IPS DF 6.9 (cell line): Measurements from ENCODE around the gene VPS25.

Experiments
- DNase-seq: peaks from one replicate; pipeline ENCODE4 v3.0.0-alpha.2; 2013; ENCODE audit warnings: low read depth, low spot score
- H3K27ac ChIP-seq: one replicate; pipeline ENCODE4 v1.5.1; 2013; ENCODE audit warnings: low read length, control low read depth
- H3K27me3 ChIP-seq: 2 replicates; pipeline ENCODE4 v1.6.1; 2013; ENCODE audit warnings: mild to moderate bottlenecking, low read length; ENCODE audit not compliant: control insufficient read depth, insufficient read depth
- H3K36me3 ChIP-seq: 2 replicates; pipeline ENCODE4 v1.6.1; 2013; ENCODE audit warnings: low read length; ENCODE audit not compliant: control insufficient read depth, insufficient read depth
- H3K4me1 ChIP-seq: 2 replicates; pipeline ENCODE4 v1.6.1; 2013; ENCODE audit warnings: low read length; ENCODE audit not compliant: control insufficient read depth, insufficient read depth
- H3K4me3 ChIP-seq: 2 replicates; pipeline ENCODE4 v1.5.1; 2013; ENCODE audit warnings: mild to moderate bottlenecking, low read length
- H3K9me3 ChIP-seq: 2 replicates; pipeline ENCODE4 v1.6.1; 2013; ENCODE audit warnings: low read length, inconsistent platforms; ENCODE audit not compliant: control insufficient read depth, insufficient read depth
- WGBS: extraction: QIAGEN DNeasy Blood & Tissue Kit; methylation state at CpG from one replicate; pipeline ENCODE4 v1.1.7; 2013; ENCODE audit warnings: mixed read lengths, missing lambda C conversion rate; ENCODE audit not compliant: insufficient read length, insufficient coverage; 5-methylcytosine and 5-hydroxymethylcytosine counted together

Gene VPS25

GRCh38 chr17:42781639-42782165, 8.5 kb downstream of the VPS25 start:
- Histone ChIP-seq H3K4me3 (no peak overlapping the region), H3K4me1 (peaks cover 4% of the 10 kb centered on the region), H3K9me3 (no peaks in the 10 kb centered on the region), H3K36me3 (peaks cover 7% of the 10 kb centered on the region), H3K27ac (no peak overlapping the region), H3K27me3 (peaks cover 9% of the 10 kb centered on the region; the same call in 1 of the 2 replicates)
- DNase-seq, result no peak
- no CpG with 5 or more reads among the region's 10 CpGs for WGBS

GRCh38 chr17:42782166-42783061, 9.2 kb downstream of the VPS25 start:
- DNase-seq, result no peak
- H3K36me3 ChIP-seq, result peaks cover 7% of the 10 kb centered on the region
- no peaks in the 10 kb centered on the region for H3K9me3 ChIP-seq
- WGBS, result no CpG with 5 or more reads among the region's 29 CpGs
- H3K27ac ChIP-seq, result no peak overlapping the region
- peaks cover 9% of the 10 kb centered on the region; the same call in 1 of the 2 replicates for H3K27me3 ChIP-seq
- H3K4me1 ChIP-seq, result peaks cover 4% of the 10 kb centered on the region
- no peak overlapping the region for H3K4me3 ChIP-seq

GRCh38 chr17:42783062-42783790, 10.0 kb downstream of the VPS25 start:
- DNase-seq, result no peak
- no peak overlapping the region for H3K27ac ChIP-seq
- peaks cover 9% of the 10 kb centered on the region; the same call in 1 of the 2 replicates for H3K27me3 ChIP-seq
- WGBS, result no CpG with 5 or more reads among the region's 9 CpGs
- H3K9me3 ChIP-seq, result no peaks in the 10 kb centered on the region
- H3K4me1 ChIP-seq, result peaks cover 4% of the 10 kb centered on the region
- peaks cover 3% of the 10 kb centered on the region; the same call in 1 of the 2 replicates for H3K36me3 ChIP-seq
- H3K4me3 ChIP-seq, result no peak overlapping the region

- H3K27me3 ChIP-seq, result peaks cover 9% of the 10 kb centered on the region; the same call in 1 of the 2 replicates
- no peak for DNase-seq
- peaks cover 4% of the 10 kb centered on the region for H3K4me1 ChIP-seq
- WGBS, result no CpG with 5 or more reads among the region's 22 CpGs
- H3K36me3 ChIP-seq, result peaks cover 2% of the 10 kb centered on the region; the same call in 1 of the 2 replicates
- no peaks in the 10 kb centered on the region for H3K9me3 ChIP-seq
- H3K27ac ChIP-seq, result no peak overlapping the region
- H3K4me3 ChIP-seq, result no peak overlapping the region
These were observed 10.5 kb downstream of the VPS25 start for GRCh38 chr17:42783791-42784138.

- no peak overlapping the region for H3K27ac ChIP-seq
- H3K4me1 ChIP-seq, result peaks cover 4% of the 10 kb centered on the region
- no peak for DNase-seq
- H3K9me3 ChIP-seq, result no peaks in the 10 kb centered on the region
- H3K4me3 ChIP-seq, result no peak overlapping the region
- H3K36me3 ChIP-seq, result no peaks in the 10 kb centered on the region; the same call in 1 of the 2 replicates
- no CpG with 5 or more reads among the region's 25 CpGs for WGBS
- H3K27me3 ChIP-seq, result peaks cover 9% of the 10 kb centered on the region; the same call in 1 of the 2 replicates
These were observed 11.2 kb downstream of the VPS25 start for GRCh38 chr17:42784409-42784808.

GRCh38 chr17:42784811-42785592, 11.8 kb downstream of the VPS25 start:
- H3K4me1 ChIP-seq, result peaks cover 4% of the 10 kb centered on the region
- H3K9me3 ChIP-seq, result no peaks in the 10 kb centered on the region
- no peaks in the 10 kb centered on the region; the same call in 1 of the 2 replicates for H3K36me3 ChIP-seq
- no peak overlapping the region for H3K27ac ChIP-seq
- peaks cover 9% of the 10 kb centered on the region; the same call in 1 of the 2 replicates for H3K27me3 ChIP-seq
- WGBS, result no CpG with 5 or more reads among the region's 52 CpGs
- no peak overlapping the region for H3K4me3 ChIP-seq
- no peak for DNase-seq

- Histone ChIP-seq H3K4me3 (no peak overlapping the region), H3K36me3 (no peaks in the 10 kb centered on the region; the same call in 1 of the 2 replicates), H3K4me1 (peaks cover 1% of the 10 kb centered on the region; the same call in 1 of the 2 replicates), H3K9me3 (no peaks in the 10 kb centered on the region), H3K27me3 (no peaks in the 10 kb centered on the region), H3K27ac (no peak overlapping the region)
- no CpG with 5 or more reads among the region's 11 CpGs for WGBS
- no peak for DNase-seq
These were observed 14.0 kb downstream of the VPS25 start for GRCh38 chr17:42787266-42787665.

- DNase-seq, result no peak
- Histone ChIP-seq H3K36me3 (peaks cover 4% of the 10 kb centered on the region; the same call in 1 of the 2 replicates), H3K27me3 (no peaks in the 10 kb centered on the region), H3K4me1 (no peaks in the 10 kb centered on the region), H3K4me3 (no peak overlapping the region), H3K27ac (no peak overlapping the region), H3K9me3 (no peaks in the 10 kb centered on the region)
- no CpG with 5 or more reads among the region's 2 CpGs for WGBS
These were observed 18.7 kb downstream of the VPS25 start for GRCh38 chr17:42791948-42792347.

- no CpG with 5 or more reads among the region's 5 CpGs for WGBS
- H3K27ac ChIP-seq, result no peak overlapping the region
- no peak overlapping the region for H3K4me3 ChIP-seq
- no peaks in the 10 kb centered on the region for H3K27me3 ChIP-seq
- H3K4me1 ChIP-seq, result no peaks in the 10 kb centered on the region
- H3K36me3 ChIP-seq, result peaks cover 4% of the 10 kb centered on the region; the same call in 1 of the 2 replicates
- no peaks in the 10 kb centered on the region for H3K9me3 ChIP-seq
- DNase-seq, result no peak
These were observed 19.3 kb downstream of the VPS25 start for GRCh38 chr17:42792545-42792944.
